Endothelial cell of umbilical vein (primary cell): ENCODE data around the gene NTN4. TPM values are rescaled to one million over a fixed set of nuclear protein-coding genes. Genes with fewer than 3 reads are reported as not detected.

ENCODE experiments used
- BruUV-seq: library from RNA; stranded (reverse); fragments of 400-500 nt; replicated peaks from 2 replicates; lab custom pipeline; 2021; lab: Mats Ljungman, UMichigan
- CTCF ChIA-PET: fragments of 300-600, 350-600 bp; sonication (Branson Sonifier 250); formaldehyde crosslinking; loops from one replicate; lab custom pipeline; 2021; ENCODE audit warnings: antibody characterized with exemption, inconsistent platforms; lab: Charles Lee
- POLR2A ChIA-PET: fragments of 300-600, 350-600 bp; sonication (Branson Sonifier 250); formaldehyde crosslinking; loops from one replicate; lab custom pipeline; 2021; ENCODE audit warnings: antibody characterized with exemption, inconsistent platforms; lab: Charles Lee
- DNase-seq: peaks from one replicate; pipeline ENCODE4 v3.0.0-alpha.2; 2011; ENCODE audit warnings: low read depth, low spot score
- FAIRE-seq: peaks from 2 replicates; lab custom pipeline; 2011; peaks lifted over from hg19 to GRCh38; lab: Jason Lieb, UNC
- H2AFZ ChIP-seq: 2 replicates; pipeline ENCODE4 v1.6.0; 2012; ENCODE audit warnings: low read depth, low read length, control low read depth, inconsistent platforms
- H3K27ac ChIP-seq: 2 replicates; pipeline ENCODE4 v1.5.1; 2011; ENCODE audit warnings: low read depth, mild to moderate bottlenecking, control low read depth, low read length, moderate library complexity; ENCODE audit not compliant: insufficient read depth
- H3K27me3 ChIP-seq, 2 experiments: 2 replicates each; pipeline versions ENCODE4 v1.6.0 to v1.6.1; 2011; ENCODE audit warnings: low read length in 2 of 2, mixed read lengths in 1 of 2; ENCODE audit not compliant: control insufficient read depth in 2 of 2, insufficient read depth in 2 of 2
- H3K36me3 ChIP-seq, 2 experiments: 2 replicates in 1 of 2; 3 replicates in 1 of 2; pipeline ENCODE4 v1.5.1; 2011; ENCODE audit warnings: low read length in 2 of 2, mild to moderate bottlenecking in 1 of 2, moderate library complexity in 1 of 2; ENCODE audit not compliant: control insufficient read depth in 2 of 2, insufficient read depth in 2 of 2; ENCODE audit errors: extremely low read depth in 1 of 2
- H3K4me1 ChIP-seq: 3 replicates; pipeline ENCODE4 v1.5.1; 2011; ENCODE audit warnings: mild to moderate bottlenecking, low read length; ENCODE audit not compliant: control insufficient read depth, insufficient read depth; ENCODE audit errors: extremely low read depth
- H3K4me2 ChIP-seq: 2 replicates; pipeline ENCODE4 v1.6.1; 2011; ENCODE audit warnings: low read length, control low read depth, mixed read lengths; ENCODE audit not compliant: insufficient read depth
- H3K4me3 ChIP-seq, 3 experiments: fragments of 200-600 bp in 1 of 3; sonication (generic), shearing (Covaris generic) in 1 of 3; replicated peaks in 1 of 3; 2 replicates each; pipeline ENCODE4 v1.5.1; 2011 to 2016; ENCODE audit warnings: control low read depth in 3 of 3, low read length in 3 of 3, mild to moderate bottlenecking in 2 of 3, inconsistent platforms in 1 of 3, low read depth in 1 of 3, moderate library complexity in 1 of 3; ENCODE audit not compliant: insufficient read depth in 1 of 3
- H3K79me2 ChIP-seq: 2 replicates; pipeline ENCODE4 v1.6.0; 2012; ENCODE audit warnings: low read length, inconsistent platforms; ENCODE audit not compliant: control insufficient read depth, insufficient read depth
- H3K9ac ChIP-seq: replicated peaks from 2 replicates; pipeline ENCODE3; 2011; ENCODE audit warnings: low read length, control low read depth; ENCODE audit not compliant: insufficient read depth; ENCODE audit errors: extremely low read depth
- H3K9me1 ChIP-seq: replicated peaks from 3 replicates; pipeline ENCODE4 v1.6.0; 2011; ENCODE audit warnings: mild to moderate bottlenecking, low read length; ENCODE audit not compliant: control insufficient read depth, insufficient read depth; ENCODE audit errors: extremely low read depth
- H3K9me3 ChIP-seq: replicated peaks from 2 replicates; pipeline ENCODE4 v1.5.1; 2012; ENCODE audit warnings: low read length, inconsistent platforms; ENCODE audit not compliant: control insufficient read depth, insufficient read depth
- H4K20me1 ChIP-seq: replicated peaks from 2 replicates; pipeline ENCODE3; 2011; ENCODE audit warnings: mild to moderate bottlenecking, low read length; ENCODE audit not compliant: control insufficient read depth, insufficient read depth; ENCODE audit errors: extremely low read depth
- EZH2 ChIP-seq: IDR thresholded peaks from 2 replicates; pipeline ENCODE4 v1.6.1; 2012; ENCODE audit warnings: borderline replicate concordance, low read depth, mild to moderate bottlenecking, moderate library complexity, low read length, inconsistent platforms; ENCODE audit not compliant: severe bottlenecking
- FOS ChIP-seq: IDR thresholded peaks from 2 replicates; pipeline ENCODE4 v1.6.1; 2011; ENCODE audit warnings: mild to moderate bottlenecking, low read length, moderate library complexity, borderline replicate concordance; ENCODE audit not compliant: insufficient read depth
- GATA2 ChIP-seq: IDR thresholded peaks from 2 replicates; pipeline ENCODE4 v1.7.0; 2011; ENCODE audit warnings: low read depth, mild to moderate bottlenecking, moderate library complexity, mixed read lengths, low read length; ENCODE audit not compliant: insufficient read length, insufficient read depth
- JUN ChIP-seq: IDR thresholded peaks from 2 replicates; pipeline ENCODE4 v1.6.1; 2011; ENCODE audit warnings: borderline replicate concordance, low read depth; ENCODE audit not compliant: insufficient read length, insufficient read depth
- MYC ChIP-seq: IDR thresholded peaks from one replicate; pipeline ENCODE4 v1.6.1; 2011; ENCODE audit warnings: mild to moderate bottlenecking, low read depth, low read length
- POLR2A ChIP-seq: IDR thresholded peaks from 2 replicates; pipeline ENCODE4 v1.6.1; 2012; ENCODE audit warnings: low read depth, mild to moderate bottlenecking, control low read depth, low read length
- POLR2AphosphoS5 ChIP-seq: IDR thresholded peaks from 2 replicates; pipeline ENCODE4 v1.6.1; 2012; ENCODE audit warnings: low read depth, mild to moderate bottlenecking, control low read depth, low read length, moderate library complexity; ENCODE audit not compliant: insufficient read depth
- dilution Hi-C: fragments of 300-500 bp; cut with MboI; formaldehyde crosslinking; loops from one replicate; pipeline ENCODE4 v1.15.0; 2019; ENCODE audit warnings: low sequenced_read_pairs; ENCODE audit not compliant: extremely low pct_ligation_motif_present
- intact Hi-C: fragments of 100-400 bp; cut with micrococcal nuclease; formaldehyde crosslinking; loops from one replicate; pipeline ENCODE4 v1.10.0; 2022
- polyA plus RNA-seq, 4 experiments: library from polyadenylated mRNA; depleted of rRNA in 3 of 4; stranded (reverse) in 3 of 4; unstranded in 1 of 4; fragments of >200 nt; gene quantifications; 2 replicates each; pipeline versions ENCODE4 v1.2.1 to v1.2.3, GENCODE V29; 2011 to 2012; ENCODE audit warnings: missing spikeins in 1 of 4
- total RNA-seq: library from RNA; stranded (reverse); gene quantifications from 2 replicates; pipeline ENCODE4 v1.2.3, GENCODE V29; 2021
- TF ChIP-seq, protein P1 (sequence below), 2 donors: IDR thresholded peaks; 1 replicate in 1 of 2; 2 replicates in 1 of 2; pipeline ENCODE4 v1.5.1; 2011; ENCODE audit warnings: low read length in 2 of 2, mild to moderate bottlenecking in 2 of 2, moderate library complexity in 2 of 2, control low read depth in 1 of 2, inconsistent platforms in 1 of 2, low read depth in 1 of 2; ENCODE audit not compliant: insufficient read depth in 1 of 2; ENCODE audit errors: extremely low read depth in 1 of 2
- TF ChIP-seq, protein P2 (sequence below): IDR thresholded peaks from 2 replicates; pipeline ENCODE4 v1.6.1; 2011; ENCODE audit not compliant: insufficient read depth, insufficient read length

Gene NTN4
- total and polyA plus RNA-seq, 2 donors (not counting 3 experiments of a cell fraction or from before 2014, with no cell fraction given): 120 to 317 TPM

GRCh38 chr12:95681210-95681765, 109.3 kb downstream of the NTN4 start:
- no peaks in the 10 kb centered on the region for H3K9me1 ChIP-seq
- POLR2A ChIA-PET: no interaction called here
- TF ChIP-seq POLR2AphosphoS5 (no peak), POLR2A (no peak), GATA2 (no peak), EZH2 (no peak), MYC (no peak), JUN (no peak), FOS (no peak)
- TF ChIP-seq, protein P1, sequence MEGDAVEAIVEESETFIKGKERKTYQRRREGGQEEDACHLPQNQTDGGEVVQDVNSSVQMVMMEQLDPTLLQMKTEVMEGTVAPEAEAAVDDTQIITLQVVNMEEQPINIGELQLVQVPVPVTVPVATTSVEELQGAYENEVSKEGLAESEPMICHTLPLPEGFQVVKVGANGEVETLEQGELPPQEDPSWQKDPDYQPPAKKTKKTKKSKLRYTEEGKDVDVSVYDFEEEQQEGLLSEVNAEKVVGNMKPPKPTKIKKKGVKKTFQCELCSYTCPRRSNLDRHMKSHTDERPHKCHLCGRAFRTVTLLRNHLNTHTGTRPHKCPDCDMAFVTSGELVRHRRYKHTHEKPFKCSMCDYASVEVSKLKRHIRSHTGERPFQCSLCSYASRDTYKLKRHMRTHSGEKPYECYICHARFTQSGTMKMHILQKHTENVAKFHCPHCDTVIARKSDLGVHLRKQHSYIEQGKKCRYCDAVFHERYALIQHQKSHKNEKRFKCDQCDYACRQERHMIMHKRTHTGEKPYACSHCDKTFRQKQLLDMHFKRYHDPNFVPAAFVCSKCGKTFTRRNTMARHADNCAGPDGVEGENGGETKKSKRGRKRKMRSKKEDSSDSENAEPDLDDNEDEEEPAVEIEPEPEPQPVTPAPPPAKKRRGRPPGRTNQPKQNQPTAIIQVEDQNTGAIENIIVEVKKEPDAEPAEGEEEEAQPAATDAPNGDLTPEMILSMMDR (IDR thresholded peaks at IDR 0.05; ENCODE audit: extremely low read depth in 1 of 2, insufficient read depth in 1 of 2, low read depth in 1 of 2, low read length in 2 of 2): no peak
- TF ChIP-seq, protein P2, sequence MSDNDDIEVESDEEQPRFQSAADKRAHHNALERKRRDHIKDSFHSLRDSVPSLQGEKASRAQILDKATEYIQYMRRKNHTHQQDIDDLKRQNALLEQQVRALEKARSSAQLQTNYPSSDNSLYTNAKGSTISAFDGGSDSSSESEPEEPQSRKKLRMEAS: no peak
- dilution Hi-C loops: no loop called here
- no TSS peak for BruUV-seq
- H3K4me2 ChIP-seq: no peak overlapping the region
- intact Hi-C loops: no loop called here
- no peaks in the 10 kb centered on the region for H3K27me3 ChIP-seq
- no peak for DNase-seq
- no peak overlapping the region for H2AFZ ChIP-seq
- H3K27ac ChIP-seq: no peak overlapping the region
- FAIRE-seq: no peak
- H3K4me1 ChIP-seq: no peaks in the 10 kb centered on the region
- H3K36me3 ChIP-seq: peaks cover 0 to 23% of the 10 kb centered on the region in 2 experiments
- CTCF ChIA-PET: interaction anchor here (0.7 to 1.4 kb wide), 2 partner anchors 17 to 106 kb away, joined by 3 to 4 read pairs; no protein-coding TSS in a partner anchor
- H3K79me2 ChIP-seq: no peaks in the 10 kb centered on the region
- no peaks in the 10 kb centered on the region for H4K20me1 ChIP-seq
- no peak overlapping the region for H3K9ac ChIP-seq
- no peak overlapping the region for H3K4me3 ChIP-seq
- H3K9me3 ChIP-seq: no peaks in the 10 kb centered on the region
